Kidney (tissue), 14 donors: ENCODE data around the gene CPVL. TPM values are rescaled to one million over a fixed set of nuclear protein-coding genes. Genes with fewer than 3 reads are reported as not detected.

Experiments used
- DNase-seq, 5 donors: peaks; one replicate each; pipeline ENCODE4 v3.0.0-alpha.2; 2013 to 2020
- FAIRE-seq: peaks from 2 replicates; lab custom pipeline; 2012; peaks lifted over from hg19 to GRCh38; lab: Jason Lieb, UNC
- H3K27ac ChIP-seq, 2 donors: one replicate each; pipeline ENCODE4 v1.7.0; 2013; ENCODE audit warnings: low read depth in 2 of 2, low read length in 2 of 2, inconsistent platforms in 1 of 2
- H3K27me3 ChIP-seq: one replicate; pipeline ENCODE4 v1.7.1; 2013; ENCODE audit warnings: low read length, inconsistent platforms; ENCODE audit not compliant: control insufficient read depth, insufficient read depth
- H3K36me3 ChIP-seq, 3 donors: one replicate each; pipeline versions ENCODE4 v1.7.0 to v1.7.1; 2013; ENCODE audit warnings: low read length in 3 of 3, control low read depth in 1 of 3, inconsistent platforms in 1 of 3; ENCODE audit not compliant: insufficient read depth in 3 of 3, control insufficient read depth in 2 of 3
- H3K4me1 ChIP-seq, 3 donors: one replicate each; pipeline versions ENCODE4 v1.7.0 to v1.7.1; 2013; ENCODE audit warnings: low read length in 3 of 3, inconsistent platforms in 1 of 3, low read depth in 1 of 3; ENCODE audit not compliant: control insufficient read depth in 2 of 3, insufficient read depth in 2 of 3
- H3K4me3 ChIP-seq, 3 donors: one replicate each; pipeline versions ENCODE4 v1.7.0 to v1.8.1; 2013; ENCODE audit warnings: low read length in 3 of 3, control low read depth in 1 of 3, inconsistent platforms in 1 of 3
- H3K9ac ChIP-seq, 3 donors: one replicate each; pipeline versions ENCODE4 v1.7.0 to v1.7.1; 2013; ENCODE audit warnings: low read length in 3 of 3, control low read depth in 1 of 3, inconsistent platforms in 1 of 3
- H3K9me3 ChIP-seq, 3 donors: one replicate each; pipeline versions ENCODE4 v1.7.0 to v1.7.1; 2013; ENCODE audit warnings: low read length in 3 of 3, control low read depth in 1 of 3, inconsistent platforms in 1 of 3; ENCODE audit not compliant: control insufficient read depth in 2 of 3, insufficient read depth in 1 of 3
- intact Hi-C: fragments of 100-400 bp; cut with DNase I; formaldehyde crosslinking; loops from one replicate; pipeline ENCODE4 v1.11.1; 2022
- polyA plus RNA-seq: library from polyadenylated mRNA; stranded (reverse); fragments of 350-450 nt; fragmentation: Illumina TruSeq; extraction: RNeasy Lipid Tissue Mini Kit (QIAGEN cat#74804); gene quantifications from one replicate; pipeline ENCODE4 v1.2.3, GENCODE V29; 2014; ENCODE audit warnings: low read depth, low replicate concordance; ENCODE audit not compliant: insufficient read depth
- total RNA-seq: library from RNA; stranded (reverse); fragmentation: NEBNext Ultra II Directional; extraction: Animal tissue kit (Norgen Biotek cat#: 25700); gene quantifications from one replicate; pipeline ENCODE4 v1.2.1, GENCODE V29; 2021
- TF ChIP-seq, protein P1 (sequence below): IDR thresholded peaks from 3 replicates; pipeline ENCODE4 v1.5.1; 2012; ENCODE audit warnings: mild to moderate bottlenecking, moderate library complexity, borderline replicate concordance; ENCODE audit not compliant: insufficient read depth; ENCODE audit errors: extremely low read depth
- donor health status: control.
- donor health status: control.
- donor health status: control.
- donor health status: control.
- donor health status: control.
- donor health status: DM: yes; HTN: yes; CAD: no.
- donor health status: Normal renal cell carcinoma (clear cell type).

The CPVL gene
- total and polyA plus RNA-seq, 2 donors from 2014 or later: 104 to 133 TPM

DNA sequence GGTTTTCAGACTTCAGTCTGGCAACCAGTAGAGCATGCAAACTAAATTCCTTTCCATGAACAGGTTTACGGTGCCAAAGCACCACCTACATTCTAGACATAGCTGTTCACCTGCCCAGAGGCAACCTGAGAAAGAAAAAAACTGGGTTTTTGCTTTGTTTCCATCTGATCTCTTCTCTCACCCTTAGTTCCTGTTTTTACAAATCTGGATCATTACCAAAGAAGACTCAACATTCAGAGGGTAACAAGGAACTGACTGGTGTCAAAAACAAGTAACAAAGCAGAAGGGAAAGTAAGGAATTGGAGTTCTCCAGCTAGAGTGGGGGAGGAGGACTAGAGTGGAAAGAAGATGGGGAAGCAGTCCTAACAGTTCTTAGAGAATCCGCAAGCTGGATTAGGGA lies 36.4 kb downstream of the CPVL start:
- intact Hi-C loops: loop anchor here (5.0 to 10.0 kb wide), 2 partner anchors 155 to 183 kb away; partner anchors contain the start of gene TRIL

DNA sequence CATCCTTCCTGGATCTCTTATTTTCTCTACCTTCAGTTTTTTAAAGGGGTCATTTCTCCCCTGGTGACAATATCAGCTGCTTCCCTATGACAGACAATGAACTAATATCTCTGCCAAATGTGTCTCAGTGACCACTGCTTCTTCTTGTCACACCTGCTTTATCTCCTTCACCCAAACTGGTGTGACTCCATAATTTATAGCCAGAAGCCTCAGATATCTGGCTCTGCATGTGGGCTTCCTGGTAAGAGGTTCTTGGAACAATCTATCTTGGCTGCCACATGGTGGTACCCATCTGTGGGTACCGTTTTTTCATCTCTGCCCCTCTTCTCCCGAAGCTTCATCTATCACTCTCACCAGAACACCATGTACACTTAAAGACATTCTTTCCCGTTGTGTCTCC lies 37.0 kb downstream of the CPVL start:
- Histone ChIP-seq H3K4me1 (peaks cover 8 to 19% (median 15%) of the 10 kb centered on the region in 3 donors), H3K27me3 (no peaks in the 10 kb centered on the region), H3K27ac (peak overlapping the region; percentile 16 to 66), H3K9me3 (no peaks in the 10 kb centered on the region), H3K36me3 (no peaks in the 10 kb centered on the region), H3K9ac (no peak overlapping the region), H3K4me3 (no peak overlapping the region)
- intact Hi-C loops: loop anchor here (5.0 to 10.0 kb wide), 2 partner anchors 155 to 182 kb away; partner anchors contain the start of gene TRIL
- DNase-seq (no peak), FAIRE-seq (no peak)
- TF ChIP-seq, protein P1, sequence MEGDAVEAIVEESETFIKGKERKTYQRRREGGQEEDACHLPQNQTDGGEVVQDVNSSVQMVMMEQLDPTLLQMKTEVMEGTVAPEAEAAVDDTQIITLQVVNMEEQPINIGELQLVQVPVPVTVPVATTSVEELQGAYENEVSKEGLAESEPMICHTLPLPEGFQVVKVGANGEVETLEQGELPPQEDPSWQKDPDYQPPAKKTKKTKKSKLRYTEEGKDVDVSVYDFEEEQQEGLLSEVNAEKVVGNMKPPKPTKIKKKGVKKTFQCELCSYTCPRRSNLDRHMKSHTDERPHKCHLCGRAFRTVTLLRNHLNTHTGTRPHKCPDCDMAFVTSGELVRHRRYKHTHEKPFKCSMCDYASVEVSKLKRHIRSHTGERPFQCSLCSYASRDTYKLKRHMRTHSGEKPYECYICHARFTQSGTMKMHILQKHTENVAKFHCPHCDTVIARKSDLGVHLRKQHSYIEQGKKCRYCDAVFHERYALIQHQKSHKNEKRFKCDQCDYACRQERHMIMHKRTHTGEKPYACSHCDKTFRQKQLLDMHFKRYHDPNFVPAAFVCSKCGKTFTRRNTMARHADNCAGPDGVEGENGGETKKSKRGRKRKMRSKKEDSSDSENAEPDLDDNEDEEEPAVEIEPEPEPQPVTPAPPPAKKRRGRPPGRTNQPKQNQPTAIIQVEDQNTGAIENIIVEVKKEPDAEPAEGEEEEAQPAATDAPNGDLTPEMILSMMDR: no peak

More for the DNA sequence above, 36.4 kb downstream of the CPVL start:
- H3K9me3 ChIP-seq: no peaks in the 10 kb centered on the region
- H3K27ac ChIP-seq: peak overlapping the region in 1 of 2 donors; percentile 29
- FAIRE-seq (peak; percentile 37), DNase-seq (peak in 2 of 5 donors; percentile 79 to 84)
- H3K36me3 ChIP-seq: no peaks in the 10 kb centered on the region
- peaks cover 8 to 19% (median 15%) of the 10 kb centered on the region in 3 donors for H3K4me1 ChIP-seq
- H3K27me3 ChIP-seq: no peaks in the 10 kb centered on the region
- no peak overlapping the region for H3K4me3 ChIP-seq
- TF ChIP-seq, protein P1: no peak
- H3K9ac ChIP-seq: no peak overlapping the region

- H3K9me3 ChIP-seq: no peaks in the 10 kb centered on the region
- H3K27me3 ChIP-seq: no peaks in the 10 kb centered on the region
- intact Hi-C loops: loop anchor here (5.0 to 10.0 kb wide), 2 partner anchors 152 to 180 kb away; partner anchors contain the start of gene TRIL
- FAIRE-seq (no peak), DNase-seq (no peak)
- TF ChIP-seq, protein P1: no peak
- H3K4me3 ChIP-seq: no peak overlapping the region
- H3K4me1 ChIP-seq: peaks cover 8 to 19% (median 12%) of the 10 kb centered on the region in 3 donors
- no peaks in the 10 kb centered on the region for H3K36me3 ChIP-seq
- H3K27ac ChIP-seq: no peak overlapping the region
- H3K9ac ChIP-seq: no peak overlapping the region
Observed at GRCh38 chr7:29107056-29107455, 39.3 kb downstream of the CPVL start.

GRCh38 chr7:29106669-29106988 lies 39.7 kb downstream of the CPVL start:
- intact Hi-C loops: loop anchor here (5.0 to 10.0 kb wide), 2 partner anchors 152 to 179 kb away; partner anchors contain the start of gene TRIL
- no peak for DNase-seq
- Histone ChIP-seq H3K9ac (no peak overlapping the region), H3K4me1 (peaks cover 8 to 19% (median 14%) of the 10 kb centered on the region in 3 donors), H3K9me3 (no peaks in the 10 kb centered on the region), H3K4me3 (no peak overlapping the region), H3K27ac (no peak overlapping the region), H3K27me3 (no peaks in the 10 kb centered on the region), H3K36me3 (no peaks in the 10 kb centered on the region)
- TF ChIP-seq, protein P1: no peak
- no peak for FAIRE-seq
